GM12892 (cell line): Measurements from ENCODE around the gene NUBPL.
"Not testable (repeated sequence)": the region's sequence is repeated elsewhere in the genome, so short reads cannot be mapped to it uniquely, and the experiment has no call there.

Source experiments
- DNase-seq: peaks from one replicate; pipeline ENCODE4 v3.0.0; 2011; ENCODE audit not compliant: insufficient read length
- FAIRE-seq: peaks from 2 replicates; lab custom pipeline; 2011; peaks lifted over from hg19 to GRCh38; lab: Jason Lieb, UNC
- POLR2A ChIP-seq: IDR thresholded peaks from 2 replicates; pipeline ENCODE4 v1.6.1; 2011; ENCODE audit warnings: low read depth, low read length, control low read depth
- POLR2AphosphoS5 ChIP-seq: IDR thresholded peaks from 2 replicates; pipeline ENCODE4 v1.6.1; 2011; ENCODE audit warnings: low read depth, low read length, control low read depth
- TAF1 ChIP-seq: IDR thresholded peaks from 2 replicates; pipeline ENCODE4 v1.6.1; 2011; ENCODE audit warnings: low read depth, mild to moderate bottlenecking, control low read depth, low read length, borderline replicate concordance

Gene NUBPL

DNA sequence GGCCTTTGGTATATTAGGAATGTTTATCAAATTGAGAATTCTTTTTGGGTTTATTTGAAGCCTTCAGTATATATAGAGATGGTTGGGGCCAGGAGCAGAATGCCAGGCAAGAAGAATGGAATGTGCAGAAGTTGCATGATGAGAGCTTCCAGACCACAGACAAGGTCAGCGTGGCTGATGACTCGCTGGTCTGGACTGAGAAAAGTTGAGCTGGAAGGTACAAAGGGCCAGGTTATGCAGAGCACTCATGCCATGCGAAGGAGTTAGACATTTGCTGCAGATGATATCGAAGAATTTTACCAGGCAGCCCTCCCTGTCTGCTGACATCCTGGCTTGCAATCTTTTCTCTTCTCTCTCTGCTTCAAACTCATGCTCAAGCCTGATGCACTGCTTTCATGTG is 319.7 kb downstream of the NUBPL start:
- TF ChIP-seq TAF1, result no peak
- TF ChIP-seq POLR2AphosphoS5, result no peak
- no peak for TF ChIP-seq POLR2A
- DNase-seq (no peak), FAIRE-seq (no peak)

GRCh38 chr14:31881531-31882310 is 320.5 kb downstream of the NUBPL start:
- DNase-seq, result no peak
- FAIRE-seq, result no peak
- TF ChIP-seq POLR2A (no peak), TAF1 (no peak), POLR2AphosphoS5 (no peak)

DNA sequence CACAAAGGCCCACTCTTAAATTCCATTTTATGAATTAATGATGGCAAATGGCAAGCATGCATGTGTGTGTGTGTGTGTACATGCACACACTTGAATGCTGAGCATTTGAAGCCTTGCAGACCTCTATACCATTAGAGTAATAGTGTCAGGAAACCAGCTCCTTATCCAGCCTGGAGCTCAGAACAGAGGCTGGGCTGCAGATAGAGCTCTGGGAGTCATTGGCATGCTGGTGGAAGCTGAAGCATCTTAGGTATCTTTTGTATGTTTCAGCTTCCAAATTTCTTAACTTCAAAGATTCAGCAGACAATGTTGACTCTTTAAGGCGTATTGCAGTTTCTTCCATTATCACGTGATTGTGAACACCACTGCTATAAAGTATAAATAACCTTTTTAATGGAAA is 323.0 kb downstream of the NUBPL start:
- no peak for TF ChIP-seq POLR2A
- no peak for TF ChIP-seq POLR2AphosphoS5
- no peak for TF ChIP-seq TAF1
- no peak for FAIRE-seq
- no peak for DNase-seq

- TF ChIP-seq TAF1, result no peak
- TF ChIP-seq POLR2A, result no peak
- TF ChIP-seq POLR2AphosphoS5, result no peak
- DNase-seq (no peak), FAIRE-seq (no peak)
Observed at GRCh38 chr14:31884776-31885379, 323.7 kb downstream of the NUBPL start.

DNA sequence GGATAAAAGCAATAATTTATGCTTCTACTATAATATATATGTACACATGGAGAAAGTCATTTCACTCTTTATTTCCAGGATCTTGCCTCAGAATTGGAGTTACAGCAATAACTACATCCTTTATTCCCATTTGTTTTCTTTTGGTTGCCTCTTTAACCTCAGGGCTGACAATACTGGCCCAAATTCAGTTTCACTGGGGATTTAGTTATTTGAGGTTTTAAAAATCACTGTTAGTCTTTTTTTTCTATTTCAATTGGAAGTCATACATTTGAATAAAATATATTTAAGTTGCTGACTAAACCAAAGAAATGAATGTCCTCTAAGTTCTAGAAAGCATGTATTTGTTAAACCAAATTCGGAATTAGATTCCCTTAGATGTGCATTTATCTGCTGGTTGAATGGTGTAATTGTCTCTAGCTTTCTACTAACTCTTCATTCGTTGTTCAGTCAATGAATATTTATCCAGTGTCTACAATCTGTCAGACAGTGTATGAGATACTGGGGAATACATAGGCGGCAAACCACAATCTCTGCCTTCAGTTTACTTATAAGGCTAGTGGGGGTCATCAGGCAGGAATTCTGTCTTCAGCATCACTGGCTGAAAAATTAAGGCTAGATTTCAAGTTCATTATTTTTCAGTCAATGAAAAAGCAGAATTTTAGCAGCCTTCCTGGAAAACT is 325.1 kb downstream of the NUBPL start:
- FAIRE-seq (no peak), DNase-seq (no peak)
- no peak for TF ChIP-seq POLR2AphosphoS5
- TF ChIP-seq TAF1, result no peak

- FAIRE-seq, result no peak
- TF ChIP-seq TAF1 (no peak), POLR2A (no peak)
- no peak for DNase-seq
Observed at GRCh38 chr14:31887929-31888580, 326.9 kb downstream of the NUBPL start.

DNA sequence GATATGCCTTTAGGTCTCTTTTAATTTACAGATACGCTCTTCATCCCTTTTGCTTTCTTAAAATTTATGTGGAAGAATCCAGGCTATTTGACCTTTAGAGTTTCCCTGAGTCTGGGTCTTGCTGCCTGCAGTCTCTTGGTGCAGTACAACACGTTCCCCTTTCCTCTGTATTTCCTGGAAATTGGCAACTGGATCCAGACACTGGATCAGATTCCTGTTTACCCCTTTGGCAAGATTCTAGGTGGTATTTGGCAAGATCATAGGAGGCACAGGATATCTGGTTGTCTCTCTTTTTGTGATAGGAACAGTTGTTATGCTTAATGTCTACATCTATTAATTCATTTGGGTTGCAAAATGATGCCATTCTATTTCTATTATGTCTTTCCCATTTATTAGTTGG is 328.1 kb downstream of the NUBPL start:
- DNase-seq, result no peak
- no peak for TF ChIP-seq POLR2A
- FAIRE-seq, result no peak

GRCh38 chr14:31890202-31890601 is 329.0 kb downstream of the NUBPL start:
- FAIRE-seq, DNase-seq: not testable (repeated sequence)

DNA sequence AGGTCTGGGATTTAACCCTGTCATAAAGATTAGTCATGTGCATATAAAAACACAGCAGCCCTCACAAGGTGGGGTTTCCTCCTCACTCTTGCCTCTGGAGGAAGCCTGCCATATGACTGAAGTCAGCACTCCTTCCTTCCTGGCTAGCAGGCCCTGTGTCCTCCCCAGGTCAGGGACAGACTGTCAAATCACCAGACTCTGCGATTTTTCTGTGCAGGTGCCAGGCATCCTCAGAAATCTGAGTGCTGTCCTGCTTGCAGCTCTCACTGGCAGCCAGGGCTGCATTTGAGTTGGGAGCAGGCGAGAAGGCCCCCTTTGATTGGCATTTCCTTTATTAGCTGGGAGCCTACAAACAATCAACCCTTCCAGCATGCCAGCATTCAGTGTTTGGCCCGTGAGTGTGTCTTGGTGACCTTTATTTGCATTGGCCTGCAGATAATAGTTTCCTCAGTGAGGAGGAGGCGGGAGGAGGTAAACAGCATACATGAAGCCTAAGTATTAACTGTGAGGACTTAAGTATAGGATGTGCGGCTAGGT is 332.1 kb downstream of the NUBPL start:
- DNase-seq (no peak), FAIRE-seq (no peak)
- TF ChIP-seq POLR2AphosphoS5 (no peak), POLR2A (no peak), TAF1 (no peak)

DNA sequence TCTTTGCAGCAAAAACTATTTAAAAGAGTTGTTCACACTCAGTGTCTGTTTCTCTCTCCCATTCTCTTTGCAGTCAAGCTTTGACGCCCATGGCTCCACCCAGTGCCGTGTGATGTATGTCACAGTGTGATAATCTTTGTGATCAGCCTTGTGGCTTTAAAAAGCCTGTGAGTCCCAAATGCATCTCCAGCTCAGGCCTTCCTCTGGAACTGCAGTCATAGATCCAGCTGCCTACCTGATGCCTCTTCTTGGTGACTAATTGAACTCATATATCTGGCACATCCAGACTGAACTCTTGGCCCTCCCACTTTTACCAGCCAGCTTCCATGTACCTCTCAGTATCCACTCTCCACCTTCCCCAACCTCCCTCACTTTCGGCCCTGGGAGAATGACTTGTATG is 333.1 kb downstream of the NUBPL start:
- TF ChIP-seq POLR2A, result no peak
- FAIRE-seq (no peak), DNase-seq (no peak)

DNA sequence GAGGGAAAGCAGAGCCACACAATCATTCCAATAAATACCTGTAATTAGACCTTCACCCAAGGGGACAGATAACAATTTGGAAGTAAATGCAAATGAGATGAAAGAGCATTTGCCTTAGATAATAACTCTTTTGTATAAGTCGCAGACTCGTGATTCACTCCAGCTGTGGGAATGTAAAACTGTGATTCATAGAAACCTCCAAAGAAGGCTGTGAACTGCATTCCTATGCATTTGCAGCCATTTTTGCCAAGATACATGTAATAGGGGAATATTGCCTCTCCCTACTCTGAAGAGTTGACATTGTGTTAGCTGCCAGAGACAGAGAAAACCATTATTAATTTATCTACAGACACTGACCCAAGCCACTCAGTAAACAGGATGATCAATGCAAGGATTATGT is 334.0 kb downstream of the NUBPL start:
- no peak for FAIRE-seq
- DNase-seq, result no peak
- TF ChIP-seq POLR2A, result no peak

- FAIRE-seq (no peak), DNase-seq (no peak)
- no peak for TF ChIP-seq POLR2AphosphoS5
- no peak for TF ChIP-seq TAF1
- TF ChIP-seq POLR2A, result no peak
Observed at GRCh38 chr14:31895646-31896045, 334.4 kb downstream of the NUBPL start.
